K562 (cell line): ENCODE data around the gene DRC3. TPM values are rescaled to one million over a fixed set of nuclear protein-coding genes. Genes with fewer than 3 reads are reported as not detected.

Source experiments
- ASH1L ChIP-seq: fragments of 450-650 bp; IDR thresholded peaks from 2 replicates; pipeline ENCODE4 v1.6.1; 2018; ENCODE audit warnings: borderline replicate concordance, mild to moderate bottlenecking, low read depth; ENCODE audit not compliant: partially characterized antibody
- CBX1 ChIP-seq: sonication (generic); IDR thresholded peaks from 2 replicates; pipeline ENCODE4 v1.6.1; 2016; ENCODE audit warnings: antibody characterized with exemption, low read depth, mild to moderate bottlenecking
- COPS2 ChIP-seq: fragments of 450-650 bp; conservative IDR thresholded peaks from 2 replicates; pipeline ENCODE4 v1.6.1; 2016; ENCODE audit warnings: mild to moderate bottlenecking, moderate library complexity
- DACH1 ChIP-seq: fragments of 450-650 bp; IDR thresholded peaks from 2 replicates; pipeline ENCODE4 v1.6.1; 2018; ENCODE audit not compliant: partially characterized antibody
- FOXA3 ChIP-seq, 2 experiments: fragments of 450-650 bp in 1 of 2; sonication (generic) in 1 of 2; formaldehyde crosslinking; IDR thresholded peaks in 1 of 2; conservative IDR thresholded peaks in 1 of 2; 2 replicates each; pipeline versions ENCODE4 v1.4.0 to v1.8.0; 2020 to 2022; ENCODE audit warnings: mild to moderate bottlenecking in 2 of 2, missing genetic modification reagents in 1 of 2
- JUNB ChIP-seq: fragments of 450-650 bp; formaldehyde crosslinking; conservative IDR thresholded peaks from 2 replicates; pipeline ENCODE4 v1.4.0; 2020; ENCODE audit warnings: mild to moderate bottlenecking
- MAFF ChIP-seq: IDR thresholded peaks from 2 replicates; pipeline ENCODE4 v1.6.1; 2012; ENCODE audit warnings: low read length, improper control_type of control experiment
- NELFE ChIP-seq: IDR thresholded peaks from 2 replicates; pipeline ENCODE4 v1.6.1; 2011; ENCODE audit warnings: mild to moderate bottlenecking; ENCODE audit not compliant: insufficient read depth, insufficient read length
- STAT5A ChIP-seq: IDR thresholded peaks from 2 replicates; pipeline ENCODE4 v1.6.1; 2012; ENCODE audit warnings: low read length, inconsistent platforms, borderline replicate concordance
- TEAD4 ChIP-seq, 2 experiments: sonication (generic) in 1 of 2; formaldehyde crosslinking in 1 of 2; IDR thresholded peaks; 2 replicates each; pipeline versions ENCODE4 v1.6.1 to v1.8.0; 2012 to 2022; ENCODE audit warnings: borderline replicate concordance in 1 of 2, inconsistent platforms in 1 of 2, low read length in 1 of 2, mild to moderate bottlenecking in 1 of 2, missing genetic modification reagents in 1 of 2
- ZBTB7A ChIP-seq: IDR thresholded peaks from 2 replicates; pipeline ENCODE4 v1.6.1; 2011; ENCODE audit warnings: low read depth, mild to moderate bottlenecking, low read length, moderate library complexity, borderline replicate concordance; ENCODE audit not compliant: control insufficient read depth
- ZNF175 ChIP-seq: fragments of 200-800 bp; sonication (Bioruptor generic); IDR thresholded peaks from 2 replicates; pipeline ENCODE4 v1.6.1; 2016; ENCODE audit warnings: low read depth, mild to moderate bottlenecking, missing genetic modification characterization, missing compliant biosample characterization
- ZNF41 ChIP-seq: fragments of 250-450 bp; sonication (Bioruptor Pico); conservative IDR thresholded peaks from 2 replicates; pipeline ENCODE4 v1.4.0; 2020; ENCODE audit warnings: mild to moderate bottlenecking
- ZNF780A ChIP-seq: fragments of 250-450 bp; sonication (Bioruptor Pico); IDR thresholded peaks from 2 replicates; pipeline ENCODE4 v1.5.0; 2021; ENCODE audit warnings: mild to moderate bottlenecking
- polyA plus RNA-seq, 8 experiments: library from polyadenylated mRNA; depleted of rRNA in 4 of 8; stranded (reverse) in 5 of 8; unstranded in 3 of 8; fragments of >200 nt; fragmentation: Nextera tagmentation in 2 of 8; fragmentation: Illumina TruSeq in 1 of 8; extraction: Ambion mirVana in 2 of 8; extraction: Trizol in 1 of 8; gene quantifications; 2 replicates each; pipeline versions ENCODE4 v1.2.1 to v1.2.3, GENCODE V29; 2011 to 2014; ENCODE audit warnings: inconsistent platforms in 1 of 8, missing spikeins in 1 of 8
- total RNA-seq, 7 experiments: library from RNA; depleted of rRNA in 6 of 7; stranded (reverse); fragments of >200 nt in 6 of 7; fragmentation: Illumina TruSeq in 2 of 7; extraction: Trizol in 2 of 7; gene quantifications; 2 replicates each; pipeline versions ENCODE4 v1.2.1 to v1.2.3, GENCODE V29; 2011 to 2021; ENCODE audit warnings: low replicate concordance in 1 of 7
- TF ChIP-seq, protein P1 (sequence below): fragments of 450-650 bp; formaldehyde crosslinking; IDR thresholded peaks from 2 replicates; pipeline ENCODE4 v1.4.0; 2020; ENCODE audit warnings: mild to moderate bottlenecking
- TF ChIP-seq, protein P2 (sequence below): fragments of 200-800 bp; sonication (Bioruptor generic); IDR thresholded peaks from 2 replicates; pipeline ENCODE4 v1.6.1; 2017; ENCODE audit warnings: missing genetic modification characterization, missing compliant biosample characterization
- TF ChIP-seq, protein P3 (sequence below): fragments of 450-650 bp; IDR thresholded peaks from 2 replicates; pipeline ENCODE4 v1.6.1; 2017; ENCODE audit warnings: mild to moderate bottlenecking, moderate library complexity
- TF ChIP-seq, protein P4 (sequence below): fragments of 450-650 bp; formaldehyde crosslinking; conservative IDR thresholded peaks from 2 replicates; pipeline ENCODE4 v1.4.0; 2022; ENCODE audit warnings: mild to moderate bottlenecking, missing genetic modification characterization
- TF ChIP-seq, protein P5 (sequence below): sonication (generic); formaldehyde crosslinking; IDR thresholded peaks from 2 replicates; pipeline ENCODE4 v1.8.1; 2023; ENCODE audit warnings: mild to moderate bottlenecking, missing genetic modification reagents

DRC3 gene
- total and polyA plus RNA-seq, 9 of the 15 experiments (the other 6 are each of a cell fraction or from before 2014, with no cell fraction given) = 0.10 to 0.84 (median 0.30) TPM; not detected in 3

DNA sequence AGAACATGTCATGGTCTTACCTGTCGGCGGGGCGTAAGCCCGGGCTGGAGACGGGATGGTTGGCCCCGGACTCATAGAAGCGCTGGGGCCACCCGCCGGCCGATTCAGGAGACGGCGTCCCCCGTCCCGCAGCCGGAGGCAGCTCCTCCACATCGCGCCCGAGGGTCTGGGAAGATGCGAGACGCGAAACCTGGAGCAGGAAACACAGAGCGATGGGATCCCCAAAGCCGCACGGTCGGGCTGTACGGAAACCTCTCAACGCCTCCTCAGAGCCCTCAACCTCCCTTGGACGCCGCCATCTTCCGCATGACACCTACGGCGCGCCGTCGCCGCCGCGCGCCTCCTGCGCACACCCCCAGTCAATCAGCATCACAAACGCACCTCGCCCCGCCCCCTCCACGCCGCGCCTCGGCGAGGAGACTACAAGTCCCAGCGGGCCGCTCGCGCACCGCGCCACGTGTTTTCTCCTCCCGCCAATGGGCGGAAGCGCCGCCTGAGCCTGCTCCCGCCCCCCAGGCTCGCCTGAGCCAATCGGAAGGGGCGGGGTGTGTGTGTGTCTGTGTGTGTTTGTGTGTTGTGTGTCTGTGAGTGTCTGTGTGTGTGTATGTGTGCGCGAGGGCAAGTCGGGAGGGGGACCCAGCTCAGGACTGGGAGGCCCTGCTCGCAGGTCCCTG lies 66.3 kb downstream of the DRC3 start, which contains the start of the genes ATPAF2 and GID4 (continued):
- TF ChIP-seq, protein P1, sequence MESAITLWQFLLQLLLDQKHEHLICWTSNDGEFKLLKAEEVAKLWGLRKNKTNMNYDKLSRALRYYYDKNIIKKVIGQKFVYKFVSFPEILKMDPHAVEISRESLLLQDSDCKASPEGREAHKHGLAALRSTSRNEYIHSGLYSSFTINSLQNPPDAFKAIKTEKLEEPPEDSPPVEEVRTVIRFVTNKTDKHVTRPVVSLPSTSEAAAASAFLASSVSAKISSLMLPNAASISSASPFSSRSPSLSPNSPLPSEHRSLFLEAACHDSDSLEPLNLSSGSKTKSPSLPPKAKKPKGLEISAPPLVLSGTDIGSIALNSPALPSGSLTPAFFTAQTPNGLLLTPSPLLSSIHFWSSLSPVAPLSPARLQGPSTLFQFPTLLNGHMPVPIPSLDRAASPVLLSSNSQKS = no peak
- TF ChIP-seq STAT5A (no peak), NELFE (no peak), ZNF780A (CRISPR knock-in tag) (no peak), FOXA3 (CRISPR knock-in tag; conservative IDR thresholded peaks at IDR 0.05 in 1 of 2, IDR thresholded peaks at IDR 0.05 in 1 of 2) (no peak), COPS2 (no peak), ZBTB7A (no peak), CBX1 (no peak), ZNF175 (CRISPR knock-in tag) (no peak), TEAD4 (IDR thresholded peaks at IDR 0.05; ENCODE audit: low read length) (no peak), TEAD4 (CRISPR knock-in tag; IDR thresholded peaks at IDR 0.05; ENCODE audit: borderline replicate concordance) (no peak), JUNB (no peak), MAFF (no peak), DACH1 (no peak), ZNF41 (CRISPR knock-in tag) (no peak), ASH1L (peak; percentile 82)
- TF ChIP-seq, protein P2, sequence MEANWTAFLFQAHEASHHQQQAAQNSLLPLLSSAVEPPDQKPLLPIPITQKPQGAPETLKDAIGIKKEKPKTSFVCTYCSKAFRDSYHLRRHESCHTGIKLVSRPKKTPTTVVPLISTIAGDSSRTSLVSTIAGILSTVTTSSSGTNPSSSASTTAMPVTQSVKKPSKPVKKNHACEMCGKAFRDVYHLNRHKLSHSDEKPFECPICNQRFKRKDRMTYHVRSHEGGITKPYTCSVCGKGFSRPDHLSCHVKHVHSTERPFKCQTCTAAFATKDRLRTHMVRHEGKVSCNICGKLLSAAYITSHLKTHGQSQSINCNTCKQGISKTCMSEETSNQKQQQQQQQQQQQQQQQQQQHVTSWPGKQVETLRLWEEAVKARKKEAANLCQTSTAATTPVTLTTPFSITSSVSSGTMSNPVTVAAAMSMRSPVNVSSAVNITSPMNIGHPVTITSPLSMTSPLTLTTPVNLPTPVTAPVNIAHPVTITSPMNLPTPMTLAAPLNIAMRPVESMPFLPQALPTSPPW (CRISPR knock-in tag) = no peak; the same call in 1 of the 2 replicates
- TF ChIP-seq, protein P3, sequence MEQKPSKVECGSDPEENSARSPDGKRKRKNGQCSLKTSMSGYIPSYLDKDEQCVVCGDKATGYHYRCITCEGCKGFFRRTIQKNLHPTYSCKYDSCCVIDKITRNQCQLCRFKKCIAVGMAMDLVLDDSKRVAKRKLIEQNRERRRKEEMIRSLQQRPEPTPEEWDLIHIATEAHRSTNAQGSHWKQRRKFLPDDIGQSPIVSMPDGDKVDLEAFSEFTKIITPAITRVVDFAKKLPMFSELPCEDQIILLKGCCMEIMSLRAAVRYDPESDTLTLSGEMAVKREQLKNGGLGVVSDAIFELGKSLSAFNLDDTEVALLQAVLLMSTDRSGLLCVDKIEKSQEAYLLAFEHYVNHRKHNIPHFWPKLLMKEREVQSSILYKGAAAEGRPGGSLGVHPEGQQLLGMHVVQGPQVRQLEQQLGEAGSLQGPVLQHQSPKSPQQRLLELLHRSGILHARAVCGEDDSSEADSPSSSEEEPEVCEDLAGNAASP = no peak
- TF ChIP-seq, protein P4, sequence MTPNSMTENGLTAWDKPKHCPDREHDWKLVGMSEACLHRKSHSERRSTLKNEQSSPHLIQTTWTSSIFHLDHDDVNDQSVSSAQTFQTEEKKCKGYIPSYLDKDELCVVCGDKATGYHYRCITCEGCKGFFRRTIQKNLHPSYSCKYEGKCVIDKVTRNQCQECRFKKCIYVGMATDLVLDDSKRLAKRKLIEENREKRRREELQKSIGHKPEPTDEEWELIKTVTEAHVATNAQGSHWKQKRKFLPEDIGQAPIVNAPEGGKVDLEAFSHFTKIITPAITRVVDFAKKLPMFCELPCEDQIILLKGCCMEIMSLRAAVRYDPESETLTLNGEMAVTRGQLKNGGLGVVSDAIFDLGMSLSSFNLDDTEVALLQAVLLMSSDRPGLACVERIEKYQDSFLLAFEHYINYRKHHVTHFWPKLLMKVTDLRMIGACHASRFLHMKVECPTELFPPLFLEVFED (CRISPR knock-in tag) = no peak
- TF ChIP-seq, protein P5, sequence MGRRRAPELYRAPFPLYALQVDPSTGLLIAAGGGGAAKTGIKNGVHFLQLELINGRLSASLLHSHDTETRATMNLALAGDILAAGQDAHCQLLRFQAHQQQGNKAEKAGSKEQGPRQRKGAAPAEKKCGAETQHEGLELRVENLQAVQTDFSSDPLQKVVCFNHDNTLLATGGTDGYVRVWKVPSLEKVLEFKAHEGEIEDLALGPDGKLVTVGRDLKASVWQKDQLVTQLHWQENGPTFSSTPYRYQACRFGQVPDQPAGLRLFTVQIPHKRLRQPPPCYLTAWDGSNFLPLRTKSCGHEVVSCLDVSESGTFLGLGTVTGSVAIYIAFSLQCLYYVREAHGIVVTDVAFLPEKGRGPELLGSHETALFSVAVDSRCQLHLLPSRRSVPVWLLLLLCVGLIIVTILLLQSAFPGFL (CRISPR knock-in tag) = no peak
